MCF 10A (cell line): ENCODE measurements around the gene UBLCP1. TPM values are rescaled to one million over a fixed set of nuclear protein-coding genes. Genes with fewer than 3 reads are reported as not detected.
A peak's percentile ranks its signal among the peaks of the same experiment; 100 is the strongest.
"Not testable (repeated sequence)": the region's sequence is repeated elsewhere in the genome, so short reads cannot be mapped to it uniquely, and the experiment has no call there.

Experiments used
- BruUV-seq: library from RNA; stranded (reverse); fragments of 400-500 nt; replicated peaks from 2 replicates; lab custom pipeline; 2021; lab: Mats Ljungman, UMichigan
- CTCF ChIA-PET: fragments of 300-600 bp; sonication (Branson Sonifier 250); formaldehyde crosslinking; extraction: SDS; loops from one replicate; lab custom pipeline; 2021; ENCODE audit warnings: antibody characterized with exemption, inconsistent platforms; lab: Yijun Ruan, JAX
- POLR2A ChIA-PET: fragments of 300-600, 350-650 bp; sonication (Branson Sonifier 250); formaldehyde crosslinking; extraction: SDS; loops from one replicate; lab custom pipeline; 2020; ENCODE audit warnings: antibody characterized with exemption, inconsistent platforms; lab: Yijun Ruan, JAX
- DNase-seq: peaks from one replicate; pipeline ENCODE4 v3.0.0-alpha.2; 2018; ENCODE audit not compliant: unreplicated experiment
- H3K27ac Mint-ChIP-seq: one replicate; pipeline ENCODE4 v1.8.0; 2022; ENCODE audit warnings: mild to moderate bottlenecking, low read depth, mixed read lengths; ENCODE audit not compliant: unreplicated experiment
- H3K27me3 Mint-ChIP-seq: one replicate; pipeline ENCODE4 v1.8.0; 2022; ENCODE audit warnings: mixed read lengths; ENCODE audit not compliant: insufficient read depth, unreplicated experiment
- H3K36me3 Mint-ChIP-seq: one replicate; pipeline ENCODE4 v1.8.0; 2022; ENCODE audit warnings: mild to moderate bottlenecking, moderate library complexity, mixed read lengths; ENCODE audit not compliant: insufficient read depth, unreplicated experiment
- H3K4me1 Mint-ChIP-seq: one replicate; pipeline ENCODE4 v1.8.0; 2022; ENCODE audit warnings: mixed read lengths; ENCODE audit not compliant: insufficient read depth, unreplicated experiment
- H3K4me3 Mint-ChIP-seq: one replicate; pipeline ENCODE4 v1.8.0; 2022; ENCODE audit warnings: mild to moderate bottlenecking, moderate library complexity, mixed read lengths; ENCODE audit not compliant: unreplicated experiment
- H3K9me3 Mint-ChIP-seq: one replicate; pipeline ENCODE4 v1.8.0; 2022; ENCODE audit warnings: mixed read lengths; ENCODE audit not compliant: unreplicated experiment
- intact Hi-C: fragments of 100-400 bp; cut with micrococcal nuclease; formaldehyde crosslinking; loops from 2 replicates; pipeline ENCODE4 v1.14.1; 2022
- total RNA-seq: library from RNA; stranded (reverse); gene quantifications from 2 replicates; pipeline ENCODE4 v1.2.3, GENCODE V29; 2022
- TF ChIP-seq, protein P1 (sequence below): fragments of 200-600 bp; IDR thresholded peaks from one replicate; pipeline ENCODE4 v1.8.0; 2022; ENCODE audit warnings: antibody characterized with exemption, mild to moderate bottlenecking; ENCODE audit not compliant: unreplicated experiment

UBLCP1 gene
- total RNA-seq, 1 experiment from 2014 or later: 74.4 TPM

DNA sequence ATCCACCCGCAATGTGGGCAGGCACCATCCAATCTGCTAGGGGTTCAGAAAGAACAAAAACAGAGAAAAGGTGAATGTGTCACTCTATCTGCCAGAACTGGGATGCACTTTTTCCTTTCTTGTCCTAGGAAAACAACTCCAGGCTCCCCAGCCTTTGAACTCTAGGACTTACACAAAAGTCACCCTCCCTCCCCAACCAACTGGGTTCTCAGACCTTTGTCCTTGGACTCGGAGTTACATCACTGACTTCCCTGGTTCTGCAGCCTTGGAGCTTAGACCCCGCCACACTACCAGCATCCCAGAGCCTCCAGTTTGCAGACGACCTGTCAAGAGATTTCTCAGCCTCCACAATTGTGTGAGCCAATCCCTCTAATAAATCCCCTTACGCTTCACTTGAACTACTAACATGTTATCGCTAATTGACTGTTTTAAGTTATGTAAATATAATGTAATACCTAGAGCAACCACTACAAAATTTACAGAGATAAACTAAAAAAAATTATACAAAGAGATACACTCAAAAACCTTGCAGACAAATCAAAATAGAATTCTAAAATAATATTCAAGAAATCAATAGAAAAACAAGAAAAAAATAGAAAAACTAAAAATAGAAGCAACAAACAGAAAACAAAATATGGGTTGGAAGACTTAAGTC is 5.3 kb upstream of the UBLCP1 start:
- no peak overlapping the region for H3K27ac Mint-ChIP-seq
- DNase-seq: no peak
- TF ChIP-seq, protein P1, sequence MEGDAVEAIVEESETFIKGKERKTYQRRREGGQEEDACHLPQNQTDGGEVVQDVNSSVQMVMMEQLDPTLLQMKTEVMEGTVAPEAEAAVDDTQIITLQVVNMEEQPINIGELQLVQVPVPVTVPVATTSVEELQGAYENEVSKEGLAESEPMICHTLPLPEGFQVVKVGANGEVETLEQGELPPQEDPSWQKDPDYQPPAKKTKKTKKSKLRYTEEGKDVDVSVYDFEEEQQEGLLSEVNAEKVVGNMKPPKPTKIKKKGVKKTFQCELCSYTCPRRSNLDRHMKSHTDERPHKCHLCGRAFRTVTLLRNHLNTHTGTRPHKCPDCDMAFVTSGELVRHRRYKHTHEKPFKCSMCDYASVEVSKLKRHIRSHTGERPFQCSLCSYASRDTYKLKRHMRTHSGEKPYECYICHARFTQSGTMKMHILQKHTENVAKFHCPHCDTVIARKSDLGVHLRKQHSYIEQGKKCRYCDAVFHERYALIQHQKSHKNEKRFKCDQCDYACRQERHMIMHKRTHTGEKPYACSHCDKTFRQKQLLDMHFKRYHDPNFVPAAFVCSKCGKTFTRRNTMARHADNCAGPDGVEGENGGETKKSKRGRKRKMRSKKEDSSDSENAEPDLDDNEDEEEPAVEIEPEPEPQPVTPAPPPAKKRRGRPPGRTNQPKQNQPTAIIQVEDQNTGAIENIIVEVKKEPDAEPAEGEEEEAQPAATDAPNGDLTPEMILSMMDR: no peak
- CTCF ChIA-PET: interaction anchor here (0.6 to 1.5 kb wide), 3 partner anchors 13 to 29 kb away, joined by 4 to 7 read pairs (median 4); no protein-coding TSS in a partner anchor
- intact Hi-C loops: no loop called here
- peaks cover 15% of the 10 kb centered on the region for H3K4me1 Mint-ChIP-seq
- POLR2A ChIA-PET: interaction anchor here (0.7 to 6.3 kb wide), 6 partner anchors 29 to 758 kb away, joined by 3 to 81 read pairs (median 4); partner anchors contain the start of gene RNF145
- no peaks in the 10 kb centered on the region for H3K27me3 Mint-ChIP-seq
- peaks cover 7% of the 10 kb centered on the region for H3K9me3 Mint-ChIP-seq
- no peak overlapping the region for H3K4me3 Mint-ChIP-seq
- no TSS peak for BruUV-seq
- H3K36me3 Mint-ChIP-seq: peaks cover 10% of the 10 kb centered on the region

DNA sequence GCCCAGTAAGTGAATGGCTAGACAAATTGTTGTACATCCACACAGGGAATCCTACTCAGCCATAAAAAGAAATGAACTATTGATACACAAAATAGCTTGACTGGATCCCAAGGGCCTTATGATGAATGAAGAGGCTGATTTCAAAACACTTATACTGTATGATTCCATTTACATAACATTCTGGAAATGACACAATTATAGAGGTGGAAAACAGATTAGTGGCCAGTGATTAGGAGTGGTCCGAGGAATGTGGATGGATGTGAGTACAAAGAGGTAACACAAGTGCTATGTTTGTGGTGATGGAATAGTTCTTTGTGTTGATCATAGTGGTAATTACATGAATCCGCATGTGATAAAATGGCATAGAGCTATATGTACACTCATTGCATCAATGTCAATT is 4.7 kb upstream of the UBLCP1 start:
- Mint-ChIP-seq H3K9me3 (peaks cover 7% of the 10 kb centered on the region), H3K4me1 (peaks cover 15% of the 10 kb centered on the region), H3K36me3 (peaks cover 10% of the 10 kb centered on the region), H3K27me3 (no peaks in the 10 kb centered on the region), H3K27ac (no peak overlapping the region), H3K4me3 (no peak overlapping the region)
- DNase-seq: no peak
- intact Hi-C loops: no loop called here
- CTCF ChIA-PET: interaction anchor here (0.7 to 1.2 kb wide), 2 partner anchors 26 to 101 kb away, joined by 3 to 4 read pairs; no protein-coding TSS in a partner anchor
- POLR2A ChIA-PET: interaction anchor here (1.0 to 6.3 kb wide), 7 partner anchors 13 to 79 kb away, joined by 4 to 81 read pairs (median 4); partner anchors contain the start of gene RNF145
- no TSS peak for BruUV-seq
- TF ChIP-seq, protein P1: no peak

DNA sequence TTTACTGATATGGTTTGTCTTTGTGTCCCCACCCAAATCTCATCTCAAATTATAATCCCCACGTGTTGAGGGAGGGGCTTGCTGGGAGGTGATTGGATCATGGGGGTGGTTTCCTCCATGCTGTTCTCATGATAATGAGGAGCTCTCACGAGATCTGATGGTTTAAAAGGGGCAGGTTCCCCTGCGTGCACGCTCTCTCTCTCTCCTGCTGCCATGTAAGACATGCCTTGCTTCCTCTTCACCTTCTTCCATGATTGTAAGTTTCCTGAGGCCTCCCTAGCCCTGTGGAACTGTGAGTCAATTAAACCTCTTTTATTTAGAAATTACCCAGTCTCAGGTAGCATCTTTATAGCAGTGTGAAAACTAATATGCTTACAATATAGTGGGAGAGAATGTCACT is 2.9 kb upstream of the UBLCP1 start:
- POLR2A ChIA-PET: interaction anchor here (1.0 to 6.3 kb wide), 7 partner anchors 10 to 53 kb away, joined by 3 to 81 read pairs (median 8); partner anchors contain the start of gene RNF145
- CTCF ChIA-PET: interaction anchor here (0.6 to 1.4 kb wide), 2 partner anchors 15 to 17 kb away, joined by 3 to 6 read pairs; no protein-coding TSS in a partner anchor
- H3K4me1 Mint-ChIP-seq: peaks cover 25% of the 10 kb centered on the region
- H3K9me3 Mint-ChIP-seq, H3K4me3 Mint-ChIP-seq, BruUV-seq, DNase-seq, H3K27me3 Mint-ChIP-seq, H3K27ac Mint-ChIP-seq: not testable (repeated sequence)
- intact Hi-C loops: loop anchor here (5.0 kb wide), 1 partner anchor 33 kb away; no protein-coding TSS in a partner anchor
- H3K36me3 Mint-ChIP-seq: peaks cover 10% of the 10 kb centered on the region

DNA sequence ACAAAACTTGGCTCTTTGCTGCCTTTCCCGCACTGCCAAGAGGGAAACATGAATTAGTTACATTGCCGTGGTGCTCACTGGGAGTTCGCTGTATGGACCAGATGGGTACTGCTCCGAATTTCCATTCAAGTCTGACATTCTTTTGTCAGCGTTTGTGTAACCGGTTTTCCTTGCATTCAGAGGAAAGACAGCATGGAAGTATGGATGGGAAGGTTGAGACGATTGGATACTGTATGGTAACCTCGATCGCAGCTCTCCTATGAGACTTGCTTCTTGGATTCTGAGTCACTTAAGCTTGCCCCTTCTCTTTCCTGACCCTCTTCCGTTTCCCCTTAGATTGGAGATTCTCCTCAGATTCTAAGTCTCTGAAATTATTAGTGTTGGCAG is 625 bp upstream of the UBLCP1 start:
- ChIA-PET CTCF (interaction anchor here (0.7 to 1.6 kb wide), 7 partner anchors 15 to 885 kb away, joined by 3 to 12 read pairs (median 4); no protein-coding TSS in a partner anchor), POLR2A (interaction anchor here (0.6 to 6.3 kb wide), 32 partner anchors 8 to 723 kb away, joined by 3 to 81 read pairs (median 10); partner anchors contain the start of gene RNF145)
- intact Hi-C loops: loop anchor here (2.0 to 5.0 kb wide), 2 partner anchors 35 to 106 kb away; no protein-coding TSS in a partner anchor
- Mint-ChIP-seq H3K4me1 (peaks cover 19% of the 10 kb centered on the region), H3K27me3 (no peaks in the 10 kb centered on the region), H3K27ac (peak overlapping the region; percentile 97), H3K36me3 (peaks cover 10% of the 10 kb centered on the region), H3K9me3 (peaks cover 7% of the 10 kb centered on the region), H3K4me3 (peak overlapping the region; percentile 83)
- TF ChIP-seq, protein P1: no peak
- DNase-seq: no peak
- BruUV-seq: TSS peak; percentile 90
